ENCODE data around the gene NLRP8. TPM values are rescaled to one million over a fixed set of nuclear protein-coding genes. Genes with fewer than 3 reads are reported as not detected.

NLRP8 gene
- total and polyA plus RNA-seq, 2 experiments from 2014 or later = not detected

- ATAC-seq (no peak), DNase-seq (ENCODE audit: low spot score) (no peak)
- H3K4me2 ChIP-seq = no peak overlapping the region
- H3F3A ChIP-seq (replicated peaks; ENCODE audit: low read depth) = no peaks in the 10 kb centered on the region
- no peaks in the 10 kb centered on the region for H3K79me2 ChIP-seq (replicated peaks; ENCODE audit: insufficient read depth)
- Mint-ChIP-seq H3K27me3 (ENCODE audit: insufficient read depth, low read depth, poor library complexity) (peaks cover 1% of the 10 kb centered on the region), H3K9me3 (peaks cover 95% of the 10 kb centered on the region), H3K27ac (no peak overlapping the region), H3K36me3 (ENCODE audit: low read depth) (peaks cover 25% of the 10 kb centered on the region), H3K4me1 (no peaks in the 10 kb centered on the region), H3K4me3 (no peak overlapping the region)
- no peak overlapping the region for H2AFZ ChIP-seq
- peaks cover 11% of the 10 kb centered on the region; the same call in 1 of the 2 replicates for H3K36me3 ChIP-seq (ENCODE audit: insufficient read depth)
- no peaks in the 10 kb centered on the region for H4K20me1 ChIP-seq (replicated peaks; ENCODE audit: insufficient read depth)
- no peaks in the 10 kb centered on the region for H3K4me1 ChIP-seq (ENCODE audit: insufficient read depth)
- H3K27ac ChIP-seq (ENCODE audit: low read depth) = no peak overlapping the region
- no peaks in the 10 kb centered on the region for H3K27me3 ChIP-seq (ENCODE audit: insufficient read depth)
- H3K4me3 ChIP-seq = no peak overlapping the region
- no peaks in the 10 kb centered on the region for H3K9me2 ChIP-seq (ENCODE audit: insufficient read depth)
- TF ChIP-seq ZNF114 (CRISPR knock-in tag; IDR thresholded peaks at IDR 0.05) (no peak), REST (IDR thresholded peaks at IDR 0.05; ENCODE audit: unreplicated experiment) (no peak), ZNF462 (CRISPR knock-in tag; IDR thresholded peaks at IDR 0.05) (no peak), ZNF331 (CRISPR knock-in tag; IDR thresholded peaks at IDR 0.05; ENCODE audit: low read depth) (no peak), NANOG (IDR thresholded peaks at IDR 0.05; ENCODE audit: borderline replicate concordance) (no peak), STAT1 (IDR thresholded peaks at IDR 0.05; ENCODE audit: unreplicated experiment) (no peak), POLR2AphosphoS5 (IDR thresholded peaks at IDR 0.05; ENCODE audit: low read depth) (no peak), CREB1 (CRISPR knock-in tag; IDR thresholded peaks at IDR 0.05; ENCODE audit: low read depth) (no peak), EZH2phosphoT487 (IDR thresholded peaks at IDR 0.05; ENCODE audit: unreplicated experiment) (no peak), CTCF (conservative IDR thresholded peaks at IDR 0.05; ENCODE audit: low read depth in 2 of 2) (no peak), ETS1 (IDR thresholded peaks at IDR 0.05) (no peak)
Measured at GRCh38 chr19:55956431-55956830, 8.8 kb downstream of the NLRP8 start.
